Measurements from ENCODE around the gene CORIN.
"Not testable (repeated sequence)": the region's sequence is repeated elsewhere in the genome, so short reads cannot be mapped to it uniquely, and the experiment has no call there.

GRCh38 chr4:47706352-47706751 is 131.5 kb downstream of the CORIN start:
- TF ChIP-seq POLR2A, CTCF (IDR thresholded peaks at IDR 0.05): not testable (repeated sequence)

All from breast epithelium (tissue), 3 donors.